ENCODE results near the gene ERCC2. TPM values are rescaled to one million over a fixed set of nuclear protein-coding genes. Genes with fewer than 3 reads are reported as not detected.

ERCC2 gene
- total and polyA plus RNA-seq, 5 donors from 2014 or later, result 4.4 to 15.5 (median 6.8) TPM

DNA sequence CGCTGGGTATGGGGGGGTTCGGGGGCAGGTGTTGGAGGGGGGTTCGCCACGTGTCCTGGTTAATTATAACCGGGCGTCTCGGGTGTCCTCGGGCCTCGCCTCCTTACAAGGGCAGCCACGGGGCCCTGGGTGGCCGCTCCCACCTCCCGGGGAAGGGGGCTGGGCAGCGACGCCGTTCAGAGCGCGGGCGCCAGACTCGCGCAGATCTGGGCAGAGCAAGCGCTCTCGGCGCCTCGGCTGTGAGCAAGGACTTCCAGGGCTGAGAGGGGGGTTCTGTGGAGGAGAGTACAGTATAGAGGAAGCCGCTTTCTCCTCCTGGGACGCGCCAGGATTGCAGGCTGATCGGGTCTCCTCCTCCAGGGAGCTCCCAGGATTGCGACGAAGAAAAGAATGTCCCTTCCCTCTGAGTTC, 46.7 kb downstream of the ERCC2 start:
- no peaks in the 10 kb centered on the region for H3K4me1 ChIP-seq (ENCODE audit: control insufficient read depth, insufficient read depth, low read length, poor library complexity, severe bottlenecking)
- H3K36me3 Mint-ChIP-seq, result no peaks in the 10 kb centered on the region
- H3K27me3 Mint-ChIP-seq, result peaks cover 41% of the 10 kb centered on the region
- DNase-seq (no peak), ATAC-seq (ENCODE audit: low read depth in 2 of 2) (no peak)
- peaks cover 0 to 1% (median 0%) of the 10 kb centered on the region in 7 donors for H3K9me3 Mint-ChIP-seq
- no peak overlapping the region for H3K27ac Mint-ChIP-seq
- no peaks in the 10 kb centered on the region for H3K36me3 ChIP-seq (ENCODE audit: control insufficient read depth, insufficient read depth, low read length)
- no peak overlapping the region for H3K4me3 ChIP-seq (ENCODE audit: low read depth, low read length)
- no peak overlapping the region for H3K4me3 Mint-ChIP-seq
- peaks cover 5% of the 10 kb centered on the region for H3K27me3 ChIP-seq (ENCODE audit: control insufficient read depth, insufficient read depth, low read length)
- no peak overlapping the region for H3K27ac ChIP-seq (ENCODE audit: insufficient read depth, low read length, poor library complexity, severe bottlenecking)
- no peaks in the 10 kb centered on the region for H3K9me3 ChIP-seq (ENCODE audit: control insufficient read depth in 2 of 2, low read length in 2 of 2)
- peaks cover 0 to 3% (median 0%) of the 10 kb centered on the region in 4 donors for H3K4me1 Mint-ChIP-seq

DNA sequence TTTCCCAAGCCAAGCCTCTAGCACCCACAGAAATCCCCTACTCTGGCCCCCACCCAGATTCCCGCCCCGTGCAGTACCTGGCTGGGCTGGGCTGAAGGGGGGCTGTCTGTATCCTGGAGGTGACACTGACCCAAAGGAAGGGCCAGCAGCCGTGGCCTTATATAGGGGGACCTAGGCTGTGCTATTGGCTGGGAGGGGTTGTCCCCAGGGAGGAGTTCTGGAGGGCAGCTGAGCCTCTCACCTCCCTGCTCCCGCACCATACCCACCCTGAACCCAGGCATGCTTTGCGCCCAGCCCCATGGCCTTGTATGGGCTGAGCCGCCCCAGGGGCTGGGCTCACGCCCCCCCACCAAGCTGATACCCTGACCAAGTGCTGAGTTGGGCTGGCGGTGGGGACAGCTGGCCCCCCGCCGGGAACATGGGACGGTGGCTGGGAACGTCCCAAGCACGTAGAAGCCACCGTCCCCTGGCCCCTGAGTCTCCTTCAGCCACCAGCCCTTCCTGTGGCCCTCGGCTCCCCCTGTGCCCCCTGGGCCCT, 47.6 kb downstream of the ERCC2 start, which contains the start of gene CKM:
TSS of gene CKM (minus strand) at position 132 of the 538 bp plus-strand sequence. CDS start 3,162 bp downstream, outside the sequence.
- H3K27me3 Mint-ChIP-seq, result peaks cover 46% of the 10 kb centered on the region
- peak within 1 kb of the TSS in 1 of 3 donors; percentile 67 for H3K27ac Mint-ChIP-seq
- DNase-seq (no peak), ATAC-seq (ENCODE audit: low read depth in 2 of 2) (no peak)
- peaks cover 0 to 1% (median 0%) of the 10 kb centered on the region in 7 donors for H3K9me3 Mint-ChIP-seq
- no peaks in the 10 kb centered on the region for H3K9me3 ChIP-seq (ENCODE audit: control insufficient read depth in 2 of 2, low read length in 2 of 2)
- H3K4me3 Mint-ChIP-seq, result no peak within 1 kb of the TSS
- no peaks in the 10 kb centered on the region for H3K36me3 ChIP-seq (ENCODE audit: control insufficient read depth, insufficient read depth, low read length)
- peaks cover 5% of the 10 kb centered on the region for H3K27me3 ChIP-seq (ENCODE audit: control insufficient read depth, insufficient read depth, low read length)
- no peaks in the 10 kb centered on the region for H3K4me1 ChIP-seq (ENCODE audit: control insufficient read depth, insufficient read depth, low read length, poor library complexity, severe bottlenecking)
- H3K4me1 Mint-ChIP-seq, result peaks cover 0 to 3% (median 0%) of the 10 kb centered on the region in 4 donors
- no peaks in the 10 kb centered on the region for H3K36me3 Mint-ChIP-seq
- H3K4me3 ChIP-seq (ENCODE audit: low read depth, low read length), result no peak within 1 kb of the TSS
- H3K27ac ChIP-seq (ENCODE audit: insufficient read depth, low read length, poor library complexity, severe bottlenecking), result no peak within 1 kb of the TSS

DNA sequence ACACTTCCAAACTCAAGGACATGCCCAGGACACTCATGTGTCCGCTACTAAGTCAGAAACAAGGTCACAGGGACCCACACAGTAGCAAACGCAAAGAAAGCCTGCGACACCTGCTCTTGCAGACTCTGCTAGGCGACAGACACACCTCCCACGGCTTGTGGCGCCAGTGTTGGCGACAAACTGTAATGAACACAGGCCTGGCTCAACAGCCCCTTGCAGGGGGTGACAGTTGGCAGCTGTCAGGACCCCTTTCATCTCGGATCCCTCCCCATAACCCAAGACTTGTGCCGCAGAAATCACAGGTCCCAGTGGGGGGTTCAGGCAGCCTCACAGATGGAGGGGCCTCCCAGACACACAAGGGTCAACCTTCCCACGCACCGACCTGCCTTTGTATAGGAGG, 48.1 kb downstream of the ERCC2 start:
- H3K4me1 Mint-ChIP-seq, result peaks cover 0 to 3% (median 0%) of the 10 kb centered on the region in 4 donors
- Histone ChIP-seq H3K36me3 (ENCODE audit: control insufficient read depth, insufficient read depth, low read length) (no peaks in the 10 kb centered on the region), H3K4me3 (ENCODE audit: low read depth, low read length) (no peak overlapping the region), H3K9me3 (ENCODE audit: control insufficient read depth in 2 of 2, low read length in 2 of 2) (no peaks in the 10 kb centered on the region), H3K27ac (ENCODE audit: insufficient read depth, low read length, poor library complexity, severe bottlenecking) (no peak overlapping the region), H3K4me1 (ENCODE audit: control insufficient read depth, insufficient read depth, low read length, poor library complexity, severe bottlenecking) (no peaks in the 10 kb centered on the region), H3K27me3 (ENCODE audit: control insufficient read depth, insufficient read depth, low read length) (peaks cover 5% of the 10 kb centered on the region)
- DNase-seq (no peak), ATAC-seq (ENCODE audit: low read depth in 2 of 2) (no peak)
- H3K4me3 Mint-ChIP-seq, result no peak overlapping the region
- H3K27ac Mint-ChIP-seq, result peak overlapping the region in 1 of 3 donors; percentile 67
- no peaks in the 10 kb centered on the region for H3K36me3 Mint-ChIP-seq
- H3K9me3 Mint-ChIP-seq, result peaks cover 0 to 1% (median 0%) of the 10 kb centered on the region in 7 donors
- H3K27me3 Mint-ChIP-seq, result peaks cover 51% of the 10 kb centered on the region

DNA sequence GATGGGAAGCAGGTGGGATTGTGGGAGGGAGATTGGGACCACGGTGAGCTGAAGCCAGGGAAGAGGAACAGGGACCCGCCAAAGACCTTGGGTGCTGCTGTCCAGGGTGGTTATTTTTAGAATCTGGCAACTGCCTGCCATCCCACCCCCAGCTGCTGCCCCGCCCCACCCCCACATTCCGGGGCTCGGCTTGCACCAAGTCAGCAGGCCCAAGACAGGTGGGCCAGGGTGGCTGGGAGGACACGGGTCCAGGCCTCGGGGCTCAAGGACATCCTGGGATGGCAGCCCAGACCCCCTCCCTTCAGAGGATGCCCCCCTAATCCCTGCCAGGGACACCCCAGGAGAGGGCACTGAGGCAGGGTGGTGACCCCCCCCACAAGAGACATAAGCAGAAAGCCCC, 48.5 kb downstream of the ERCC2 start:
- Mint-ChIP-seq H3K27ac (peak overlapping the region in 1 of 3 donors; percentile 67), H3K4me3 (no peak overlapping the region), H3K9me3 (peaks cover 0 to 1% (median 0%) of the 10 kb centered on the region in 7 donors), H3K27me3 (peaks cover 48% of the 10 kb centered on the region), H3K36me3 (no peaks in the 10 kb centered on the region), H3K4me1 (peaks cover 0 to 3% (median 0%) of the 10 kb centered on the region in 4 donors)
- no peak overlapping the region for H3K4me3 ChIP-seq (ENCODE audit: low read depth, low read length)
- no peak for ATAC-seq (ENCODE audit: low read depth in 2 of 2)
- H3K27me3 ChIP-seq (ENCODE audit: control insufficient read depth, insufficient read depth, low read length), result peaks cover 5% of the 10 kb centered on the region
- H3K9me3 ChIP-seq (ENCODE audit: control insufficient read depth in 2 of 2, low read length in 2 of 2), result no peaks in the 10 kb centered on the region
- no peaks in the 10 kb centered on the region for H3K4me1 ChIP-seq (ENCODE audit: control insufficient read depth, insufficient read depth, low read length, poor library complexity, severe bottlenecking)
- no peak overlapping the region for H3K27ac ChIP-seq (ENCODE audit: insufficient read depth, low read length, poor library complexity, severe bottlenecking)
- DNase-seq, result no peak
- no peaks in the 10 kb centered on the region for H3K36me3 ChIP-seq (ENCODE audit: control insufficient read depth, insufficient read depth, low read length)

DNA sequence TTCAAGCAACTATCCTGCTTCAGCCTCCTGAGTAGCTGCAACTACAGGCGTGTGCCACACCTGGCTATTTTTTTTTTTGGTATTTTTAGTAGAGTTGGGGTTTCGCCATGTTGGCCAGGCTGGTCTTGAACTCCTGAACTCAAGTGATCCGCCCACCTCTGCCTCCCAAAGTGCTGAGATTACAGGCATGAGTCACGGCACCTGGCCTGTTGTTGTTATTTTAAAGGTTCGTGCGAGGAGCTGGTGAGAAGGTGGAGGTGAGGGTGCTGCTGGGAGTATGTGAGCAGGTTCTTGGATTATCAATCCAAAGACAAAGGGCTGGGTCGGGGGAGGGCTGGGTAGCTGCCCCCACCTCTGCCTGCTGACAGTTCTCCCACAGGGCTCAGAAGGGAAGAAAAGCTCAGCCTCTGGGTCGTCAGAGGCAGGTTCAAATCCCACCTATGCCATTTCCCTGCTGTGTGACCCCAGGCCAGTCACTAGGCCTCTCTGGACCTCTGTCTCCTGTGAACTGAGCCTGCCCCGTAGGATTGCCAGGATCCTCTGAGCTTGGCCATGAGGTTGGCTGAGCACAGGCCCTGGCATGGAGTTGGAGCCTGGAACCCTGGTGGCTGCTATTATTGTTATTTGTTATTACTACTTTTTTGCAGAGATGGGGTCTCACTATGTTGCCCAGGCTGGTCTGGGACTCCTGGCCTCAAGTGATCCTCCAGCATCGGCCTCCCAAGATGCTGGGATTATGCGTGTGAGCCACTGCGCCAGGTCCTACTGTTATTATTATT, 49.2 kb downstream of the ERCC2 start:
- H3K4me3 ChIP-seq (ENCODE audit: low read depth, low read length), result no peak overlapping the region

DNA sequence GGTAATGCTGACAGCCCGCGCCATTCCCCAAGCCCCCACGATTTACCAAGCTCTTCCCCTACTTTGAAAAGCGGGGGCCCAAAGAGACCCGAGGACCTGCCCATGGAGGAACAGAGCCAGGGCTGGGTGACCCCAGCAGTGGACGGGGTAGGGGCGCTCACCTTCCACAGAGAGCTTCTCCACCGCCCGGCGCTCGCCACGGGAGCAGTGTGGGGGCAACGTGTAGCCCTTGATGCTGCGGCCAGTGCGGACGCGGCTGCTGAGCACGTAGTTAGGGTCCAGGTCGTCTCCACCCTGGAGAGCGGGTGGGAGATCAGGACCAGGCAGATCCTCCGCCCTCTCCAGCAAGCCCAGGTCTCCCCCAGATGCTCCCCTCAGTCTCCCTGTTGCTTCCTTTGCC, 55.1 kb downstream of the ERCC2 start:
- H3K9me3 ChIP-seq (ENCODE audit: control insufficient read depth in 2 of 2, low read length in 2 of 2), result no peaks in the 10 kb centered on the region
- Mint-ChIP-seq H3K9me3 (peaks cover 0 to 2% (median 0%) of the 10 kb centered on the region in 7 donors), H3K36me3 (no peaks in the 10 kb centered on the region), H3K4me1 (no peaks in the 10 kb centered on the region), H3K27ac (no peak overlapping the region), H3K4me3 (no peak overlapping the region), H3K27me3 (peaks cover 19% of the 10 kb centered on the region)
- no peak overlapping the region for H3K4me3 ChIP-seq (ENCODE audit: low read depth, low read length)
- H3K27ac ChIP-seq (ENCODE audit: insufficient read depth, low read length, poor library complexity, severe bottlenecking), result no peak overlapping the region
- H3K36me3 ChIP-seq (ENCODE audit: control insufficient read depth, insufficient read depth, low read length), result no peaks in the 10 kb centered on the region
- H3K4me1 ChIP-seq (ENCODE audit: control insufficient read depth, insufficient read depth, low read length, poor library complexity, severe bottlenecking), result no peaks in the 10 kb centered on the region
- DNase-seq (no peak), ATAC-seq (ENCODE audit: low read depth in 2 of 2) (no peak)
- no peaks in the 10 kb centered on the region for H3K27me3 ChIP-seq (ENCODE audit: control insufficient read depth, insufficient read depth, low read length)

More for the DNA sequence above, 49.2 kb downstream of the ERCC2 start:
- Mint-ChIP-seq H3K4me3 (no peak overlapping the region), H3K27me3 (peaks cover 41% of the 10 kb centered on the region), H3K4me1 (peaks cover 0 to under 1% (median 0%) of the 10 kb centered on the region in 4 donors), H3K9me3 (peaks cover 0 to 1% (median 0%) of the 10 kb centered on the region in 7 donors), H3K27ac (no peak overlapping the region), H3K36me3 (no peaks in the 10 kb centered on the region)
- Histone ChIP-seq H3K4me1 (ENCODE audit: control insufficient read depth, insufficient read depth, low read length, poor library complexity, severe bottlenecking) (no peaks in the 10 kb centered on the region), H3K27ac (ENCODE audit: insufficient read depth, low read length, poor library complexity, severe bottlenecking) (no peak overlapping the region), H3K36me3 (ENCODE audit: control insufficient read depth, insufficient read depth, low read length) (no peaks in the 10 kb centered on the region), H3K9me3 (ENCODE audit: control insufficient read depth in 2 of 2, low read length in 2 of 2) (no peaks in the 10 kb centered on the region), H3K27me3 (ENCODE audit: control insufficient read depth, insufficient read depth, low read length) (peaks cover 5% of the 10 kb centered on the region)
- no peak for ATAC-seq (ENCODE audit: low read depth in 2 of 2)
- DNase-seq, result no peak

DNA sequence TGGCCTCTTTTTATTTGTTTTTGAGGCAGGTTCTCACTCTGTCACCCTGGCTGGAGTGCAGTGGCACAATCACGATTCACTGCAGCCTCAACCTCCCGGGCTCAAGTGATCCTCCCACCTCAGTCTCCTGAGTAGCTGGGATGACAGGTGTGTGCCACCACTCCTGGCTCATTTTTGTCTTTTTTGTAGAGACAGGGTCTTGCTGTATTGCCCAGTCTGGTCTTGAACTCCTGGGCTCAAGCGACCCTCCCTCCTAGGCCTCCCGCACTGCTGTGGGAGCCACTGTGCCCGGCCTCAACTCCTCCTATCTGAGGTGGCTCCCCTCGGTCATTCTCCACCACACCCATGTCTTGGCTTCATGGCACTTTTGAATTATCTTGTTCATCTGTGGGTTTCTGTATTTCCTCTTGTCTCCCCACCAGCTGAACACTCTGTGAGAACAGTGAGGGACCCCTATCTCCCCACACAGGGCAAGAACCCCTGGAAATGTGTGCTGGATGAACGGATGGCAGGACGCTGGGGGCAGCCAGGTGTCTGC, 55.6 kb downstream of the ERCC2 start:
- no peaks in the 10 kb centered on the region for H3K36me3 ChIP-seq (ENCODE audit: control insufficient read depth, insufficient read depth, low read length)
- no peak overlapping the region for H3K27ac ChIP-seq (ENCODE audit: insufficient read depth, low read length, poor library complexity, severe bottlenecking)
- no peaks in the 10 kb centered on the region for H3K9me3 ChIP-seq (ENCODE audit: control insufficient read depth in 2 of 2, low read length in 2 of 2)
- ATAC-seq (ENCODE audit: low read depth in 2 of 2) (no peak), DNase-seq (no peak)
- H3K4me1 ChIP-seq (ENCODE audit: control insufficient read depth, insufficient read depth, low read length, poor library complexity, severe bottlenecking), result no peaks in the 10 kb centered on the region
- Mint-ChIP-seq H3K4me3 (no peak overlapping the region), H3K9me3 (peaks cover 0 to 2% (median 0%) of the 10 kb centered on the region in 7 donors), H3K27ac (no peak overlapping the region), H3K27me3 (peaks cover 19% of the 10 kb centered on the region), H3K4me1 (no peaks in the 10 kb centered on the region), H3K36me3 (no peaks in the 10 kb centered on the region)
- H3K4me3 ChIP-seq (ENCODE audit: low read depth, low read length), result no peak overlapping the region
- H3K27me3 ChIP-seq (ENCODE audit: control insufficient read depth, insufficient read depth, low read length), result no peaks in the 10 kb centered on the region
